HG03175 (cell line): ENCODE measurements around the gene DCAKD.

Experiments used
- ATAC-seq: cut with Tn5 transposase; IDR thresholded peaks from one replicate; pipeline ENCODE4 v1.9.1; 2021; ENCODE audit warnings: mild to moderate bottlenecking, moderate library complexity; ENCODE audit not compliant: unreplicated experiment

DCAKD gene

DNA sequence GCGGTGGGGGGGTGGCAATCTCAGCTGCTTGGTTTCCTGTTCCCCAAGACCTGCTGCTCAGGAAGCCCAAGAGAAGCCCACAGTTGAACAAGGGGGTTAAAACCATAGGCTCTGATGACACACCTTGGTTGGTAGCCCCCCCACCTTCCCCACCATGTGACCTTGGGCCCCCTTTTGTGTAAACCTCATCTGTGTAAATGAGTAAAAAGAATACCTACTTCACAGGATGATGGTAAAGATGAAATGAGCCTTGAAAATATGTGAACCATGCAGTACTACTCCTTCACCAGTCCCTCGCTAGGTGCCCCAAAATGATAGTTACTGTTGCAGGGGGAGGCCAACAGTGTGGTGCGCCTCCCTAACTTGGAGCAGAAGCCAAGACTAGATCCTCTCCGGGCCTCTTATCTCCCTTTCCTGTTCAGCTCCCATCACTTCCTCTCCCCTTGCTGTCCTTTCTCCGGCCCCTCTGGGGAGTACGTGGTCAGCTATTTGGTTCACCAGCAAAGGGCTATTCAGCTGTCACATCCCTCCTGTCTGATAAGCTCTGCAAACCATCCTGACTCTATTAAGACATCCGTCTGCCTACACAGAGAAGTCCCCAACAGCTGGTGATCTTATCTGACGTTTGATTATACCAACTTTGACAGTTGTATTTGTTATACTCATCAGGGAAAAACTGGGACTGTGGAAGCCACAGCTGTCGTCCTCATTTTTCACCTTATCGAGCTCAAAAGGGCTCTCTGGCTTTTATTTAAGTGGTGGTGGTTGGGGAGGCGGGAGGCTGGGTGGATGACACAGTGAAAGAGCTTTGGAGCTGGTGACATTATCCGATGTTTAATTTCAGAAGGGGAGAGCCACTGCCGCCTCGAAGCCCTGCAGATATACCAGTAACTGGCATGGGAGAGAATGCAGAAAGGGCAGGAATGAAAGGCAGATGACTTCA lies 19.9 kb downstream of the DCAKD start:
- ATAC-seq: no peak

DNA sequence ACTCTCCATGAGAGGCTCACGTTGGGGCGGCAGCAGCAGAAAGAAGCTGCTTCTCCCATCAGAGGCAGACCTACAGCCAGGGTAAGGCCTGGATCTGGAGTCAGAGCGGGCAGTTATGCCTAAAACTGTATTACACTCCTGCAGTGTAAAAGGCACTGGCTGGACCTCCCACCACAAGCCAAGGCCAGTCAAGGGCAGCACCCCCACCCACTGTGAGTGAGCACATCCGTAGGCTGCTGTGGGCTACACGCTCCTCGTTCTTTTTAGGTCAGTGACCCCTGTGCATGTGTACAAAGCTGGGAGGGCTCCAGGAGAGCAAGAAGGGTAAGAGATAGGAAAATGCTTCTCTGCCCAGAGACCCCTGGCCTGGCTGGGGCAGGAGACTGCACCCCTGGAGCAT lies 20.7 kb downstream of the DCAKD start:
- no peak for ATAC-seq

DNA sequence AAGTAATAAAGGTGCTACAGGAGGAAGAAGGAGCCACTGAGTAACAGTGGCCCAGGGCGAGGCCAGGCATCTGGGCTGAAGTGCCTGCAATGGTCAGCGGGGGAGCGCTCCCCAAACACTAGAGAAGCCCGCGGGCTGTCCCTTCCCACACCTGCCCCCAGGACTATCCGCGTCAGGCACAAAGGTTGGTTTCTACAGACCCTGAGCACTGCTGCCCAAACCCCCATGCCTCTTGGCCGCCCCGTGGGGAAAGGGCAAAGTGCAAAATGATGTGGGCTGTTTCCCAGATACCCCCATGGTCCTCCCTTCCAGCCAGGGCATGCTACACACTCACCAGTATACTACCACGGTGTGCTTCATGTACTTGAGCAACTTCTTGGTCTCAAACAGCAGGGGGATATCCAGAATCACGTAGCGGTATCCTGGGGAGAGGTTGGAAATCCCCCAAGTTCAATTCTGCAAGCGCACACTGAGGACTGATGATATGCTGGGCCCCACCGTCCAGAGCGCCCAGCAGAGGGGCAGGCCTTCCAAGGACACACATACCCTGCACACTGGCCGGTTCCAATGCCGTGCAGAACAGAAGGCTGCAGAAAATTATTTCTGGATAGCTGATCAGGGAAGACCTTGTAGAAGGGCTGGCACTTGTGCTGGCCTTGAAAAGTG lies 21.5 kb downstream of the DCAKD start:
- no peak for ATAC-seq

- no peak for ATAC-seq
These were observed 22.3 kb downstream of the DCAKD start for GRCh38 chr17:45029096-45029495.

DNA sequence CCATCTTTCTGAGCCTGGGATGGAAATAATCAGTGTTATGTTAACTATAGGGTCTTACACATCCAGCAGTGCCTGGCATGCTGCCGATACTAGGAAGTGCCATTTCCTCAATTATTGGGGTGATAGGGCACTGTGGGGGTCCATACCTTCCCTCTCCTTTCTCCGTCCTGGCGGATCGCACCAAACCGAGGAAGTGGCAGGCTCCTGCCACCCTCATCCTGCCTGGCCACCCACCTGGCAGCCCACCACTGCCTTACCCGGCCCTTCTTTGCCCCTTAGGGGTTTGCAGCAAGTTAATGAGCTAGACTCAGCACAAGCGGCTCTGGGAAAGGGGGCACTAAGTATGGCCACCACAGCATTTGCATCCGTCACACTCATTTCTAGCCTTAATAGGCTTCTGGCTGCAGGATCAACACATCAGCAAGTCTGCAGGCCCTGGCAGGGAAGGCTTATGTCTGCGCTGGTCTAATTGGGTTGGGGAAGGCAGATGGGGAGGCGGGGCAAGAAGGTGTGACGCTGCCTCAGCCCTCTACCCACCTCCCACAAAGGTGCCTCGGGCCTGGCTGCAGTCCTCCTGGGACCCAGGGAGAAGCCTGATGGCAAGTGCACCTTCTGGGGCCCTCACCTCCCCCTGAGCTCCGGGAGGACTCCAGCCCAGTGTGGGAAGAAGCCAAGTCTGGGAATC lies 28.6 kb downstream of the DCAKD start:
- no peak for ATAC-seq

DNA sequence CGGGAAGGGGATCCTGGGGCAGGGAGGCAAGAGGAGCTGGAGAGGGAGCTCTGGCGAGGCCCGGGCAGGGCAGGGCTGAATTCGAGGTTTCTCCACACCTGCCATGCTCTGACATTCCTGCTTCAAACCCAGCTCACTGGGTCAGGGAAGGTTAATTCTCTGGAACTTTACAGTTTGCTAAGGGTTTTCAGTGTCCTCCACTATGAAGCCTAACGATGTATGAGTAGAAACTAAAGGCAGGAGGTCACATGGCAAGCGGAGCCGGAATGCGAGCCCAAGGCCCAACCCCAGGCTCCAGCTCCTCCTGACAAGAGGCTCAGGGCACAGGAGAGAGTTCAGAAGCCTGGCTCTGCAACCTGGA lies 29.2 kb downstream of the DCAKD start:
- ATAC-seq: no peak

DNA sequence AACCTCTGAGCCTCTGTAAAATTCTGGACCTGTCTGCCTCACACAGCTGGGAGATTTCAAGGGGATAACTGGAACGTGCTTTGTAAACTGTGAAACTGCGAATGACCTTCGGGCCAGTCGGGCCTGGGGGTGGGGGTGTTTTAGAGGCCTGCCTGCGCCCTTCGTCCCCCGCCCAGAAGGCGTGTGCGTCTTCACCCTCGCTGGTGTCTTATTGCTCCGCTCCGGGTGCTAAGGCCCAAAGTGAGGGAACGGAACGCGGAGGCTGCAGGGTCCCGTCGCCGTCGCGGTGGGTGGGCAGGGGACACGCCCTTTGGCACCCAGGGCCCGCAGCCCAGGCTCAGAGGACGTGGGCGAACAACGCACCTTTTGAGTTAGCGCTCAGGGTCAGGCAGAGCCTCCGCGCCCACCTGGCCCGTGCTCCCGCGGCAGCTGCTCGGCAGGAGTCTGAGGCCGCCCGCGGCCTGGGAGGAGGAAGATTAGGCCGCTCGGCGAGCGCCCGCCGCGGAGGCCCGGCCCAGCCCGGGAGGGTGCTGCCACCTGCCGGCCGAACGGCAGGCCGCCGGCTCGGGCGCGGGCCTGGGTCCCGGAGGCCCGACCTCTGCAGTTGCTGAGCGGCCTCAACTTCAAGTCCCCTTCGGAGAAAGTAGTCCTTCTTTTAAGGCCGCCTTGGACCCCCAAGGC lies 29.7 kb downstream of the DCAKD start:
- ATAC-seq: peak; percentile 63

GRCh38 chr17:45020354-45021138 lies 30.9 kb downstream of the DCAKD start:
- ATAC-seq: no peak

GRCh38 chr17:45018848-45019711 lies 32.4 kb downstream of the DCAKD start:
- ATAC-seq: no peak

GRCh38 chr17:45018514-45018847 lies 33.0 kb downstream of the DCAKD start:
- no peak for ATAC-seq

DNA sequence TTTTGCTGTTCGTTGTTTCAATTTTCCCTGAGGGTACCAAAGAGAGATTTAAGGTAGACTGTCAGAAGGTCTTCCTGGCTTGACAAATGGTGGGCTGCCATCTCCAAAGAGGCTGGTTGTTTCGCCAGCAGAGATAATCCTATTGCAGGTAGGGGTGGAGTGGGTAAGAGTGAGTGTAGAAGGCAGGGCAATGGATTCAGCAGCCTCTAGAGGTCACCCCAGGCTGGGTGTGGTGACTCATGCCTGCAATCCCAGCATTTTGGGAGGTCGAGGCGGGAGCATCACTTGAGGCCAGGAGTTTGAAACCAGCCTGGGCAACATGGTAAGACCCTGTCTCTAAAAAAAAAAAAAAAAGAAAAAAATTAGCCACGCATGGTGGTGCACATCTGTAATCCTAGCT lies 34.6 kb downstream of the DCAKD start:
- ATAC-seq: no peak

GRCh38 chr17:45016237-45016636 lies 35.2 kb downstream of the DCAKD start:
- ATAC-seq: no peak

DNA sequence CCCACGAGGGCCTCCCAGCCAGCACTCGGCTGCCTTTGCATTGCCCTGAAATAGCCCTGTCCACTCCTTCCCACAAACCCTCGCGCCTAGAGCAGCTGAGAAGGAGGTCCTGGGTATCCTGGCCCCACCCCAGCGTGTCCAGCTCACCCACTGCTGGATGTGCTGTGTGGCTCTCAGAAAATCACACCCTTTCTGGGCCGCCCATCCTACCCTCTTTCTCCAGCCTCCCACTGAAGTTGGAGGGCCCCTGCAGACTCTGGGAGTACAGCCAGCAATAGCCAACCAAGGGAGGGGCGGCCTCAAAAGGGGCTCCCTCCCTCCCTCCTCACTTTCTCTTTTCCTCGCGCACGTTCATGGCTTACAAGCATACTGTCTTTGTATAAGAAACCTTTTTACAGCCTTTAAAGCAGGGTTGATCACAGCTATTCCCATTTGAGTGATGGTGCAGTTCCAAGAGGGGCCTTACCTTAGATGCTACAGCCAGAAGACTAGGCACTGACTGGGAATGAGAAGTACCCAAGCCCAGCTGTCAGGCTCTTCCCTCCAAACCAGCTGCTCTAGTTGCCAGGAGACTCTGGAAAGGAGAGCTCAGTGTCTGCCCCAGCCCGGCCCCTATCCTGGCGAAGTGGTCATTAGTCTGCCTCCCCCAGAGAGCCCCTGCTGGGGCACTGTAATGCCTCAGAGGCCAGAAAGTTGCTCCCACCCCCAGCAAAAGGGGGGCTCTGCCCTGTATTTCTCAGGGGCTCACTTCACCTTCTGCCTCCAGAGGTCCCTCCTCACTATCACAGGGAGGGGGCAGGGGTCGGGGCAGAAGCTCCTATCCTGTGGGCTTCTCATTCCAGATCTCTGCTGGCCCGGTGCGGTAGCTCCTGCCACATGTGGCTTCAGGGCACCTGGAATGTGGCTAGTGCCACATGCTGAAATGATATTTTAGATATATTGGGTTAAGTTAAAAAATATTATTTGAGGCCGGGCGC lies 38.1 kb downstream of the DCAKD start:
- no peak for ATAC-seq

DNA sequence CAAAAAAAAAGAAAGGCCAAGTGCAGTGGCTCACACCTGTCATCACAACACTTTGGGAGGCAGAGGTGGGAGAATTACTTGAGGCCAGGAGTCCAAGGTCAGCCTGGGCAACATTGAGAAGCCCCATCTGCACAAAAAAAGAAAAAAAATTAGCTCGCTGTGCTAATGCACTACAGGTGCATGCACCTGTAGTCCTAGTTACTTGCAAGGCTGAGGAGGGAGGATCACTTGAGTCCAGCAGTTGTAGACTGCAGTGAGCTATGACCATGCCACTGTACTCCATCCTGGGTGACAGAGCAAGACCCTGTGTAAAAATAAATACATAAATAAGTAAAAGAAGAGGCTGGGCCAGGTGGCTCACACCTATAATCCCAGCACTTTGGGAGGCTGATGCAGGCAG lies 39.7 kb downstream of the DCAKD start:
- no peak for ATAC-seq

DNA sequence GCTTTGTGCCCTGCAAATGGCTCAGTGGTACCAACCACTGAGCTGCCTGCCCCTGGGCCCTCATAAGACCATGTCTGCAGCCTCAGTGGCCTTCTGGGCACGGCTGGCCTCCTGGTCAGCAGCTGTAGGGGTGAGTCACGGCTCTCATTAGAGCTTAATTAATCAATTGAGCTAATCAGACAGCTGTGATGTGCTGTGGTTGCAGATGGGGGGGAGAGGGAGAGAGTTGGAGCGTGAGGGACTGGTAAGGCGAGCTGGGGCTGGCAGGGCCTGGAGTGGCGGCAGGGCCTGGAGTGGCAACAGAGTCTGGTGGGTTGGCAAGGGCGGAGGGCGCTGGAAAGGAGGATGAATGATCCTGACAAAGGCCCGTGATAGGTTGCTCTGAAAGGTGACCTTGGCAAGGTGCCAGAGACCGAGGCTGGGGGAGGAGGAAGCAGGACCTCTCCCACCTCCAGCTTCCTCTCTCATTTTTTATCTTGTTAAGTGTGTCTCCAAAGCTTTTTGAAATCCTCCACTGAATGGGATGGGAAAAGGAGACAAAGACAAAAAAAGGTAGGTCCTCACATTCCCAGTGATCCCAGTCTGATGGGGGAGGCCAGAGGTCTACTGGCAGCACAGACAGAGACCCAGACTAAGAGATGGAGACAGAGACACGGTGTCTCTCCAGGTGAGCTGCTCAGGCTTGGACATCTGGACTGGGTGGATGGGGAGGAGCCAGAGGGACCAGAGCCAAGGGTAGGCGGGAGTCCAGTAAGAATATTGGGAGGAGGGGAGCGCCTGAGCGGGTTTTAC lies 41.6 kb downstream of the DCAKD start:
- ATAC-seq: no peak

DNA sequence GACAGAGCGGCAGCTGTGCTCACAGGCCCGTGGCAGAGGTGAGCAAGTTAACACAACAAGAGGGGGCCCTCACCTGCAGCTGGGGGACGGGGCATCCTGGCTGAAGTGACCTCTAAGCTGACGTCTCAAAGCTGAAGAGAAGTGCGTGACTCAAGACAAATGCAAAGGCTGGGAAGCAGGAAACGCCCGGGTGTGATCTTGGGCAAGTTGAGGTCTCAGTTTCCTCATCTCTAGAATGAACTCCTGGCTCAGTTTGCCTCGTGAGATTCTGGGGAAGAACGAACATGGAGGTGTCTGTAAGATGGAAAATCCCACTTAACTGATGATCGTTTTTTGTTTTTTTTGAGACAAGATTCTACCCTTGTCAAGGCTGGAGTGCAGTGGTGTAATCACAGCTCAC lies 43.2 kb downstream of the DCAKD start:
- ATAC-seq: no peak

GRCh38 chr17:45006927-45007461 lies 44.4 kb downstream of the DCAKD start:
- ATAC-seq: no peak
